CD14-positive monocyte (primary cell): ENCODE measurements around the gene ACOT9. TPM values are rescaled to one million over a fixed set of nuclear protein-coding genes. Genes with fewer than 3 reads are reported as not detected.

Experiments used
- DNase-seq, 3 donors: peaks; one replicate each; pipeline ENCODE4 v3.0.0-alpha.2; 2011 to 2022
- H2AFZ ChIP-seq: 2 replicates; pipeline ENCODE4 v1.6.0; 2012; ENCODE audit warnings: mild to moderate bottlenecking, low read depth, low read length, inconsistent platforms; ENCODE audit not compliant: insufficient read depth, poor library complexity, severe bottlenecking
- H3K27ac ChIP-seq, 2 donors: 1 replicate in 1 of 2; 2 replicates in 1 of 2; pipeline ENCODE4 v1.5.1; 2012 to 2013; ENCODE audit warnings: low read length in 2 of 2, control low read depth in 1 of 2, inconsistent platforms in 1 of 2, low read depth in 1 of 2, mild to moderate bottlenecking in 1 of 2
- H3K27me3 ChIP-seq, 2 donors: one replicate each; pipeline versions ENCODE4 v1.6.0 to v1.6.1; 2011 to 2013; ENCODE audit warnings: low read length in 2 of 2; ENCODE audit not compliant: control insufficient read depth in 2 of 2, insufficient read depth in 2 of 2
- H3K36me3 ChIP-seq, 2 donors: replicated peaks in 1 of 2; 1 replicate in 1 of 2; 2 replicates in 1 of 2; pipeline versions ENCODE4 v1.5.1 to v1.6.1; 2012 to 2013; ENCODE audit warnings: low read length in 2 of 2, control low read depth in 1 of 2, inconsistent platforms in 1 of 2, mild to moderate bottlenecking in 1 of 2; ENCODE audit not compliant: insufficient read depth in 2 of 2, control insufficient read depth in 1 of 2
- H3K4me1 ChIP-seq, 2 donors: 1 replicate in 1 of 2; 2 replicates in 1 of 2; pipeline versions ENCODE4 v1.5.1 to v1.6.1; 2012 to 2013; ENCODE audit warnings: low read length in 2 of 2, control low read depth in 1 of 2, inconsistent platforms in 1 of 2, mild to moderate bottlenecking in 1 of 2, moderate library complexity in 1 of 2; ENCODE audit not compliant: insufficient read depth in 2 of 2, control insufficient read depth in 1 of 2
- H3K4me2 ChIP-seq: replicated peaks from 2 replicates; pipeline ENCODE3; 2012; ENCODE audit warnings: low read length, moderate library complexity, mild to moderate bottlenecking; ENCODE audit not compliant: poor library complexity, severe bottlenecking; ENCODE audit errors: extremely low read depth
- H3K4me3 ChIP-seq, 3 experiments: fragments of 200-600 bp in 1 of 3; sonication (generic) in 1 of 3; replicated peaks in 1 of 3; 1 replicate in 2 of 3; 2 replicates in 1 of 3; pipeline ENCODE4 v1.5.1; 2011 to 2013; ENCODE audit warnings: low read length in 3 of 3, mild to moderate bottlenecking in 3 of 3, control low read depth in 2 of 3, low read depth in 2 of 3, inconsistent platforms in 1 of 3, moderate library complexity in 1 of 3
- H3K79me2 ChIP-seq: 2 replicates; pipeline ENCODE4 v1.6.0; 2012; ENCODE audit warnings: mild to moderate bottlenecking, control low read depth, inconsistent platforms, low read length, moderate library complexity; ENCODE audit not compliant: insufficient read depth
- H3K9ac ChIP-seq: 2 replicates; pipeline ENCODE4 v1.6.0; 2017; ENCODE audit warnings: low read length, mild to moderate bottlenecking; ENCODE audit not compliant: insufficient read depth, poor library complexity, severe bottlenecking
- H3K9me3 ChIP-seq, 2 donors: replicated peaks in 1 of 2; 1 replicate in 1 of 2; 2 replicates in 1 of 2; pipeline versions ENCODE4 v1.5.1 to v1.6.1; 2012 to 2013; ENCODE audit warnings: low read length in 2 of 2, control low read depth in 1 of 2; ENCODE audit not compliant: control insufficient read depth in 1 of 2, insufficient read depth in 1 of 2
- H4K20me1 ChIP-seq: 2 replicates; pipeline ENCODE4 v1.6.0; 2012; ENCODE audit warnings: mild to moderate bottlenecking, low read length, control low read depth, moderate library complexity; ENCODE audit not compliant: insufficient read depth
- H3K27ac Mint-ChIP-seq, 7 donors: one replicate each; pipeline ENCODE4 v1.8.0; 2020; ENCODE audit warnings: mild to moderate bottlenecking in 7 of 7, mixed read lengths in 7 of 7, moderate library complexity in 6 of 7, inconsistent platforms in 2 of 7
- H3K27me3 Mint-ChIP-seq, 3 donors: one replicate each; pipeline ENCODE4 v1.8.0; 2021 to 2022; ENCODE audit warnings: low read depth in 3 of 3, mild to moderate bottlenecking in 3 of 3, mixed read lengths in 3 of 3, moderate library complexity in 3 of 3, inconsistent platforms in 1 of 3
- H3K36me3 Mint-ChIP-seq, 2 donors: one replicate each; pipeline ENCODE4 v1.8.0; 2020; ENCODE audit warnings: mixed read lengths in 2 of 2, inconsistent platforms in 1 of 2, mild to moderate bottlenecking in 1 of 2
- H3K4me1 Mint-ChIP-seq: one replicate; pipeline ENCODE4 v1.8.0; 2020; ENCODE audit warnings: mild to moderate bottlenecking, mixed read lengths
- H3K4me3 Mint-ChIP-seq, 2 donors: one replicate each; pipeline ENCODE4 v1.8.0; 2020; ENCODE audit warnings: mild to moderate bottlenecking in 2 of 2, mixed read lengths in 2 of 2, moderate library complexity in 1 of 2
- H3K9me3 Mint-ChIP-seq, 7 donors: one replicate each; pipeline ENCODE4 v1.8.0; 2020 to 2022; ENCODE audit warnings: mixed read lengths in 7 of 7, mild to moderate bottlenecking in 6 of 7, moderate library complexity in 6 of 7, inconsistent platforms in 2 of 7
- WGBS: methylation state at CpG from one replicate; pipeline ENCODE4 v1.1.5; 2013; ENCODE audit warnings: missing lambda C conversion rate; ENCODE audit not compliant: insufficient coverage; 5-methylcytosine and 5-hydroxymethylcytosine counted together
- intact Hi-C, 2 donors: fragments of 100-400 bp; cut with micrococcal nuclease; formaldehyde crosslinking; loops; one replicate each; pipeline versions ENCODE4 v1.15.0 to v1.15.1; 2023
- polyA plus RNA-seq, 3 donors: library from polyadenylated mRNA; depleted of rRNA in 1 of 3; unstranded in 2 of 3; stranded (reverse) in 1 of 3; fragments of 300-500 nt in 2 of 3; fragments of >200 nt in 1 of 3; fragmentation: Illumina TruSeq in 2 of 3; gene quantifications; 1 replicate in 2 of 3; 2 replicates in 1 of 3; pipeline ENCODE4 v1.2.3, GENCODE V29; 2012 to 2021
- TF ChIP-seq, protein P1 (sequence below): fragments of 200-600 bp; IDR thresholded peaks from one replicate; pipeline ENCODE4 v1.8.0; 2022; ENCODE audit warnings: antibody characterized with exemption, mild to moderate bottlenecking

Gene ACOT9
- polyA plus RNA-seq, 3 donors, result 49.2 to 69.3 (median 51.8) TPM

GRCh38 chrX:23786268-23786815 is 43.3 kb upstream of the ACOT9 start:
- H3K4me3 Mint-ChIP-seq, result peak overlapping the region; percentile 64 to 94
- H3K9me3 Mint-ChIP-seq, result peaks cover 0 to 26% (median 17%) of the 10 kb centered on the region in 7 donors
- H3K4me1 Mint-ChIP-seq, result peaks cover 22% of the 10 kb centered on the region
- Histone ChIP-seq H3K9me3 (peaks cover 0 to 3% of the 10 kb centered on the region in 2 donors), H3K79me2 (peaks cover 27% of the 10 kb centered on the region), H2AFZ (no peak overlapping the region), H4K20me1 (peaks cover 26% of the 10 kb centered on the region), H3K27me3 (no peaks in the 10 kb centered on the region), H3K27ac (peak overlapping the region in 1 of 2 donors; percentile 17), H3K4me2 (peak overlapping the region; percentile 78), H3K9ac (no peak overlapping the region), H3K4me3 (peak overlapping the region; percentile 78 to 99 (median 99)), H3K36me3 (peaks cover 17 to 27% of the 10 kb centered on the region in 2 donors), H3K4me1 (peaks cover 32 to 44% of the 10 kb centered on the region in 2 donors)
- intact Hi-C loops, result loop anchor here (5.0 to 10.0 kb wide), 2 partner anchors 68 to 116 kb away; no protein-coding TSS in a partner anchor
- no CpG with 5 or more reads among the region's 11 CpGs for WGBS
- DNase-seq, result peak in 2 of 3 donors; percentile 31 to 40
- H3K27ac Mint-ChIP-seq, result peak overlapping the region; percentile 72 to 96 (median 80)
- peaks cover 27 to 36% of the 10 kb centered on the region in 2 donors for H3K36me3 Mint-ChIP-seq
- TF ChIP-seq, protein P1, sequence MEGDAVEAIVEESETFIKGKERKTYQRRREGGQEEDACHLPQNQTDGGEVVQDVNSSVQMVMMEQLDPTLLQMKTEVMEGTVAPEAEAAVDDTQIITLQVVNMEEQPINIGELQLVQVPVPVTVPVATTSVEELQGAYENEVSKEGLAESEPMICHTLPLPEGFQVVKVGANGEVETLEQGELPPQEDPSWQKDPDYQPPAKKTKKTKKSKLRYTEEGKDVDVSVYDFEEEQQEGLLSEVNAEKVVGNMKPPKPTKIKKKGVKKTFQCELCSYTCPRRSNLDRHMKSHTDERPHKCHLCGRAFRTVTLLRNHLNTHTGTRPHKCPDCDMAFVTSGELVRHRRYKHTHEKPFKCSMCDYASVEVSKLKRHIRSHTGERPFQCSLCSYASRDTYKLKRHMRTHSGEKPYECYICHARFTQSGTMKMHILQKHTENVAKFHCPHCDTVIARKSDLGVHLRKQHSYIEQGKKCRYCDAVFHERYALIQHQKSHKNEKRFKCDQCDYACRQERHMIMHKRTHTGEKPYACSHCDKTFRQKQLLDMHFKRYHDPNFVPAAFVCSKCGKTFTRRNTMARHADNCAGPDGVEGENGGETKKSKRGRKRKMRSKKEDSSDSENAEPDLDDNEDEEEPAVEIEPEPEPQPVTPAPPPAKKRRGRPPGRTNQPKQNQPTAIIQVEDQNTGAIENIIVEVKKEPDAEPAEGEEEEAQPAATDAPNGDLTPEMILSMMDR, result no peak
- H3K27me3 Mint-ChIP-seq, result peaks cover 0 to 5% (median 0%) of the 10 kb centered on the region in 3 donors

- no peaks in the 10 kb centered on the region for H3K27me3 ChIP-seq
- H3K9ac ChIP-seq, result peak overlapping the region; percentile 90
- H3K36me3 ChIP-seq, result peaks cover 17 to 27% of the 10 kb centered on the region in 2 donors
- no peak for DNase-seq
- intact Hi-C loops, result loop anchor here (5.0 to 10.0 kb wide), 2 partner anchors 69 to 117 kb away; no protein-coding TSS in a partner anchor
- peaks cover 0 to 33% (median 17%) of the 10 kb centered on the region in 7 donors for H3K9me3 Mint-ChIP-seq
- H4K20me1 ChIP-seq, result peaks cover 26% of the 10 kb centered on the region
- TF ChIP-seq, protein P1, result no peak
- no peak overlapping the region for H2AFZ ChIP-seq
- peaks cover 0 to 5% (median 0%) of the 10 kb centered on the region in 3 donors for H3K27me3 Mint-ChIP-seq
- peaks cover 0 to 3% of the 10 kb centered on the region in 2 donors for H3K9me3 ChIP-seq
- H3K4me3 ChIP-seq, result peak overlapping the region; percentile 78 to 99 (median 99)
- peak overlapping the region in 1 of 2 donors; percentile 93 for H3K27ac ChIP-seq
- peaks cover 35 to 51% of the 10 kb centered on the region in 2 donors for H3K4me1 ChIP-seq
- H3K4me1 Mint-ChIP-seq, result peaks cover 22% of the 10 kb centered on the region
- peak overlapping the region in 6 of 7 donors; percentile 94 to 99 (median 97) for H3K27ac Mint-ChIP-seq
- peak overlapping the region; percentile 78 for H3K4me2 ChIP-seq
- peaks cover 27 to 36% of the 10 kb centered on the region in 2 donors for H3K36me3 Mint-ChIP-seq
- H3K4me3 Mint-ChIP-seq, result peak overlapping the region; percentile 94
- no CpG with 5 or more reads among the region's 2 CpGs for WGBS
- peaks cover 27% of the 10 kb centered on the region for H3K79me2 ChIP-seq
Observed at GRCh38 chrX:23785580-23785979, 42.5 kb upstream of the ACOT9 start.
